ENCODE results near the gene MXD4. TPM values are rescaled to one million over a fixed set of nuclear protein-coding genes. Genes with fewer than 3 reads are reported as not detected.

Gene MXD4
- total and polyA plus RNA-seq, 2 experiments from 2014 or later, result 6.9 to 19.9 TPM

DNA sequence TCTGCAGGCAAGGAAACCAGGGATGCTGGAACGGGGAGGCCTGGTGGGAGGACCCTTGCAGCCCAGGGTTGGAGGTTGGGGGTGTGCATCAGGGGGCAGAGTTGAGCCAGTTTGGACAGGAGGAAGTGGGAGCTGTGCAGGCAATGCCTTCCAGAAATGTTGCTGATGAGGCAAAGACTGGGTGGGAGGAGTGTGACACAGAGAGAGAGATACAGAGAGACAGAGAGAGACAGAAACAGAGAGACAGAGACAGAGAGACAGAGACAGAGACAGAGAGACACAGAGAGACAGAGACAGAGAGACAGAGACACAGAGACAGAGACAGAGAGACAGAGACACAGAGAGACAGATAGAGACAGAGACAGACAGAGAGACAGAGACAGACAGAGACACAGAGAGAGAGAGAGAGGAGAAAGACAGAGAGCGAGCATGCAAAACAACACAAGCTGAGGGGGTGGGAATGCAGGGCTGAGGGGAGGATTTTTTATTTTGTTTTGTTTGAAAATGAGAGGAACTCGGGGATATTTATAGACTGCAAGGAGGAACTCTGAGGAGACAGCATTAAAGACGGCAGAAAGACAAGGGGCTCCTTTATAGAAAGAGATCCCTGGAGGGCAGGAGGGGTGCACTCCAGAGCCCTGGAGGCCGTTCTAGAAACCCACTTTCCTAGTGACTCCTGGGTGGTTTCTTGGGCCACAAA is 18.1 kb downstream of the MXD4 start:
- H2AFZ ChIP-seq, result no peak overlapping the region
- H3K9me3 Mint-ChIP-seq, result peaks cover 24% of the 10 kb centered on the region
- no peak for ATAC-seq
- peaks cover 16% of the 10 kb centered on the region for H4K20me1 ChIP-seq (replicated peaks; ENCODE audit: insufficient read depth)
- H3F3A ChIP-seq (replicated peaks; ENCODE audit: low read depth), result no peaks in the 10 kb centered on the region
- H3K36me3 Mint-ChIP-seq (ENCODE audit: low read depth), result peaks cover 17% of the 10 kb centered on the region
- no peak overlapping the region for H3K4me3 ChIP-seq
- DNase-seq (ENCODE audit: low spot score), result no peak
- no peaks in the 10 kb centered on the region for H3K9me2 ChIP-seq (ENCODE audit: insufficient read depth)
- no peak overlapping the region for H3K4me3 Mint-ChIP-seq
- H3K36me3 ChIP-seq (ENCODE audit: insufficient read depth), result no peaks in the 10 kb centered on the region; the same call in 1 of the 2 replicates
- peaks cover 8% of the 10 kb centered on the region for H3K27me3 Mint-ChIP-seq (ENCODE audit: insufficient read depth, low read depth, poor library complexity)
- no peak overlapping the region for H3K4me2 ChIP-seq
- H3K27ac ChIP-seq (ENCODE audit: low read depth), result no peak overlapping the region
- peaks cover 27% of the 10 kb centered on the region for H3K79me2 ChIP-seq (replicated peaks; ENCODE audit: insufficient read depth)
- H3K27me3 ChIP-seq (ENCODE audit: insufficient read depth), result no peaks in the 10 kb centered on the region
- H3K27ac Mint-ChIP-seq, result no peak overlapping the region
- H3K4me1 ChIP-seq (ENCODE audit: insufficient read depth), result peaks cover 21% of the 10 kb centered on the region
- peaks cover 19% of the 10 kb centered on the region for H3K4me1 Mint-ChIP-seq
- no peak for TF ChIP-seq ZNF331 (CRISPR knock-in tag; IDR thresholded peaks at IDR 0.05; ENCODE audit: low read depth)
- no peak for TF ChIP-seq EZH2phosphoT487 (IDR thresholded peaks at IDR 0.05; ENCODE audit: unreplicated experiment)
- TF ChIP-seq, protein P1, sequence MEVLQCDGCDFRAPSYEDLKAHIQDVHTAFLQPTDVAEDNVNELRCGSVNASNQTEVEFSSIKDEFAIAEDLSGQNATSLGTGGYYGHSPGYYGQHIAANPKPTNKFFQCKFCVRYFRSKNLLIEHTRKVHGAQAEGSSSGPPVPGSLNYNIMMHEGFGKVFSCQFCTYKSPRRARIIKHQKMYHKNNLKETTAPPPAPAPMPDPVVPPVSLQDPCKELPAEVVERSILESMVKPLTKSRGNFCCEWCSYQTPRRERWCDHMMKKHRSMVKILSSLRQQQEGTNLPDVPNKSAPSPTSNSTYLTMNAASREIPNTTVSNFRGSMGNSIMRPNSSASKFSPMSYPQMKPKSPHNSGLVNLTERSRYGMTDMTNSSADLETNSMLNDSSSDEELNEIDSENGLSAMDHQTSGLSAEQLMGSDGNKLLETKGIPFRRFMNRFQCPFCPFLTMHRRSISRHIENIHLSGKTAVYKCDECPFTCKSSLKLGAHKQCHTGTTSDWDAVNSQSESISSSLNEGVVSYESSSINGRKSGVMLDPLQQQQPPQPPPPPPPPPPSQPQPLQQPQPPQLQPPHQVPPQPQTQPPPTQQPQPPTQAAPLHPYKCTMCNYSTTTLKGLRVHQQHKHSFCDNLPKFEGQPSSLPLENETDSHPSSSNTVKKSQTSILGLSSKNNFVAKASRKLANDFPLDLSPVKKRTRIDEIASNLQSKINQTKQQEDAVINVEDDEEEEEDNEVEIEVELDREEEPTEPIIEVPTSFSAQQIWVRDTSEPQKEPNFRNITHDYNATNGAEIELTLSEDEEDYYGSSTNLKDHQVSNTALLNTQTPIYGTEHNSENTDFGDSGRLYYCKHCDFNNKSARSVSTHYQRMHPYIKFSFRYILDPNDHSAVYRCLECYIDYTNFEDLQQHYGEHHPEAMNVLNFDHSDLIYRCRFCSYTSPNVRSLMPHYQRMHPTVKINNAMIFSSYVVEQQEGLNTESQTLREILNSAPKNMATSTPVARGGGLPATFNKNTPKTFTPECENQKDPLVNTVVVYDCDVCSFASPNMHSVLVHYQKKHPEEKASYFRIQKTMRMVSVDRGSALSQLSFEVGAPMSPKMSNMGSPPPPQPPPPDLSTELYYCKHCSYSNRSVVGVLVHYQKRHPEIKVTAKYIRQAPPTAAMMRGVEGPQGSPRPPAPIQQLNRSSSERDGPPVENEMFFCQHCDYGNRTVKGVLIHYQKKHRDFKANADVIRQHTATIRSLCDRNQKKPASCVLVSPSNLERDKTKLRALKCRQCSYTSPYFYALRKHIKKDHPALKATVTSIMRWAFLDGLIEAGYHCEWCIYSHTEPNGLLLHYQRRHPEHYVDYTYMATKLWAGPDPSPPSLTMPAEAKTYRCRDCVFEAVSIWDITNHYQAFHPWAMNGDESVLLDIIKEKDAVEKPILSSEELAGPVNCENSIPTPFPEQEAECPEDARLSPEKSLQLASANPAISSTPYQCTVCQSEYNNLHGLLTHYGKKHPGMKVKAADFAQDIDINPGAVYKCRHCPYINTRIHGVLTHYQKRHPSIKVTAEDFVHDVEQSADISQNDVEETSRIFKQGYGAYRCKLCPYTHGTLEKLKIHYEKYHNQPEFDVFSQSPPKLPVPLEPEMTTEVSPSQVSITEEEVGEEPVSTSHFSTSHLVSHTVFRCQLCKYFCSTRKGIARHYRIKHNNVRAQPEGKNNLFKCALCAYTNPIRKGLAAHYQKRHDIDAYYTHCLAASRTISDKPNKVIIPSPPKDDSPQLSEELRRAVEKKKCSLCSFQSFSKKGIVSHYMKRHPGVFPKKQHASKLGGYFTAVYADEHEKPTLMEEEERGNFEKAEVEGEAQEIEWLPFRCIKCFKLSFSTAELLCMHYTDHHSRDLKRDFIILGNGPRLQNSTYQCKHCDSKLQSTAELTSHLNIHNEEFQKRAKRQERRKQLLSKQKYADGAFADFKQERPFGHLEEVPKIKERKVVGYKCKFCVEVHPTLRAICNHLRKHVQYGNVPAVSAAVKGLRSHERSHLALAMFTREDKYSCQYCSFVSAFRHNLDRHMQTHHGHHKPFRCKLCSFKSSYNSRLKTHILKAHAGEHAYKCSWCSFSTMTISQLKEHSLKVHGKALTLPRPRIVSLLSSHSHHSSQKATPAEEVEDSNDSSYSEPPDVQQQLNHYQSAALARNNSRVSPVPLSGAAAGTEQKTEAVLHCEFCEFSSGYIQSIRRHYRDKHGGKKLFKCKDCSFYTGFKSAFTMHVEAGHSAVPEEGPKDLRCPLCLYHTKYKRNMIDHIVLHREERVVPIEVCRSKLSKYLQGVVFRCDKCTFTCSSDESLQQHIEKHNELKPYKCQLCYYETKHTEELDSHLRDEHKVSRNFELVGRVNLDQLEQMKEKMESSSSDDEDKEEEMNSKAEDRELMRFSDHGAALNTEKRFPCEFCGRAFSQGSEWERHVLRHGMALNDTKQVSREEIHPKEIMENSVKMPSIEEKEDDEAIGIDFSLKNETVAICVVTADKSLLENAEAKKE (CRISPR knock-in tag; IDR thresholded peaks at IDR 0.05), result no peak
- no peak for TF ChIP-seq CREB1 (CRISPR knock-in tag; IDR thresholded peaks at IDR 0.05; ENCODE audit: low read depth)
- TF ChIP-seq CTCF (conservative IDR thresholded peaks at IDR 0.05; ENCODE audit: low read depth in 2 of 2), result peak; percentile 29 to 46
- TF ChIP-seq NANOG (IDR thresholded peaks at IDR 0.05; ENCODE audit: borderline replicate concordance), result no peak
